GM18873 (cell line): ENCODE data around the gene JAZF1.

Source experiments
- ATAC-seq: cut with Tn5 transposase; IDR thresholded peaks from one replicate; pipeline ENCODE4 v1.9.1; 2021; ENCODE audit warnings: mild to moderate bottlenecking, moderate library complexity, moderate number of reproducible peaks; ENCODE audit not compliant: unreplicated experiment, low FRiP score

The JAZF1 gene

DNA sequence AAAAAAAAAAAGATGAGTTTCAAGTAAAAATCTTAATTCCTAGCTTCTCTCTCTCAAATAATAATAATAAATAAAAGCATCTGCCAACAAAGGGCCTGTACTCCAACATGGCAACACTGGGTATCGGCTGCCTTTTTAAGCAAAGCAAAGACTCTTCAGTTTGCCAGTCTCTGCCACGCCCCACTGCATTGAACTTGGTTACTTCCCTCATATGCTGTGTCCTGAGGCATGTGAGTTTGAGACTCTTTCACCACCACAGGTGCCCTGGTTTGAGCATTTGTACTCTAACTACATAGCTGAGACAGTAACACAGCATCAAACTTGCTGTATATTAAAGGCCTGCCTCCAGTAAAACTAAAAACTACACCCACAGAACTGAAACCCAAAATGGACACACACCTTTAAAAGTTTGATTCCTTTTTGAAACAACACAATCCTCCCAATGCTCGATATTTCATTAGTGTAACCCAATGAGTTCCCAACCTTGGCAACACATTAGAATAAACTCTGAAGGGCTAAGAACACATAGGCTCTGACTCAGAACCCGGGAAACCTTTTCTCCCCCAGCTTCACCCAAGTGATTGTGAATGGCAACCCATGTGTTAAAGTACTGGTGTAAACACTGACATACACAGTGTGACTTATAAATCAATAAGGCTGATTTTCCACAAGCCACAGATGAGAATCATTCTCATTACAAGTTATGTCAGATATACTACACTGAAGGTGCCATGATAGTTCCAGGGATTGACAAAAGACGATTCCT is 12.0 kb downstream of the JAZF1 start:
- no peak for ATAC-seq

DNA sequence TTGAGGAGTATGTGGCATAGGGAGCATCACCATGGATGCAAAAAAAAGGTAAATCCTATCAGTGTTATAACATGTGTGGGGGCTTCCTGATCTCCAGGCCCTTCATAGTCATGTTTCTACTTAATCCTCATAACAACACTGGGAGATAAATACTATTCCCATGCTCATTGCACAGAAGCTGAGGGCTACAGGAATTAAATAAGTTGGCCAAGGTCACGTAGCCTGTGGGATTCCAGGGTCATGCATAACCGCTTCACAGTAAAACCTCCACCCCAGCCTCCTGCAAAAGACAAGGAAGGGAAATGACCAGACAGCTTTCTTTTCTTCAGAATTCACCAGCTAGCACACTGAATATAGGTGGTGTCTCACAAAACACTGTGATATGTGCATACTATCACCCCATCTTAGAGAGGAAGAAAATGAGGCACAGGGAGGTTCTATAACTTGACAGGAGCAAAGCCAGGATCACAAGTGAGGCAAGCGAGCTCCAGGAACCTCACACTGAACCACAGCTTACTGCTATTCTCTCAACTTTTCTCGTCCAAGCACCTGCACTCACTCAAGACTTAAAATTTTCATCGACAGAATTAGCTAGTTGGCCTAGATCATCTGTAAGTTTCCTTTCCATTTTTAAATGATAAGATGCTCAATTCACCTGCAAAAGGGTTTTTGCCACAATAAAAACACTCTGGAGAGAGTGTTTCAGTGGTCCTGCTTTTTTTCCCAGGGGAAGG is 13.4 kb downstream of the JAZF1 start:
- ATAC-seq, result no peak

DNA sequence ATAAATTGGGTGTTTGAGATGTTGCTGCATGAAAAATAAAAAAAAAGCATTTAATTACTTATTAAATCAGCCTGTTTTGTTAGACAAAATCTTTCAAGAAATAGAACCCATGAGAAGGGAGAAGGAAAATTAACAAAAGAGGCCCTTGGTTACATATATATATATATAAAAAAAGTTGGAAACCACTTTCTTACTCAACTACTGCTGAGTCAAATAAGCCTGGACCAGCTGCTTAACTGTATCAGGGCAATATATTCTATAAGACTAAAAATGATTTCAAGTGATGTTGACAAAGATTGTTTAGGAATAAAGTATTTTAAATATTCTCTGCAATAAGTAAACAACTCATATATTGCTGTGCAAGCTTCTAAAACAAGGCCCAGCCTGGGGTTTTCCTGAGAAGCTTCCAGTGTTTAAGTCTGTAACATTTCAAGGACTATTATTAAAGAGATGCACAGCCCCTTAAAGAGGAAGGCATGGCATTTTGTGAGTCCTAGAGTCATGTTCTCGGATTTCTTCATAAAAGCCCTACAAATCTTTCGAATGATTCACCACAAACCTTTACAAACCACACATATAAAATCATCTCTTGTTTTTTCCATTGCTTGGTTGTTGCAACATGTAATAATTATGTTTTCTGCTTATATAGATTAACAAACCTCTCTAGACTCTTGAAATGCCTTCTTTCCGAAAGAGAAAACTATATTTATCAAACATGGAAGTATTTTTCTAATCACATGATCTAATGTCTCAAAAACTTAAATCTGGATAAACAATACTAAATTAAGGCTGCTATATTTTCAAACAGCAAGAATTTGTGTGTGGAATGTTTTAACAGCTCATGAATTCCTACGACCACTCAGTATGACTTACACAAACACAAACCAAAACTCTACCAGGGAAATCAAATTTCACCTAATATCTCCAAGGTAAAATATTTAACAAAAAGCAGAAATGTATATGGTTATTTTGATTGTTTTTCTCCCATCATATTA is 14.3 kb downstream of the JAZF1 start:
- ATAC-seq, result no peak

DNA sequence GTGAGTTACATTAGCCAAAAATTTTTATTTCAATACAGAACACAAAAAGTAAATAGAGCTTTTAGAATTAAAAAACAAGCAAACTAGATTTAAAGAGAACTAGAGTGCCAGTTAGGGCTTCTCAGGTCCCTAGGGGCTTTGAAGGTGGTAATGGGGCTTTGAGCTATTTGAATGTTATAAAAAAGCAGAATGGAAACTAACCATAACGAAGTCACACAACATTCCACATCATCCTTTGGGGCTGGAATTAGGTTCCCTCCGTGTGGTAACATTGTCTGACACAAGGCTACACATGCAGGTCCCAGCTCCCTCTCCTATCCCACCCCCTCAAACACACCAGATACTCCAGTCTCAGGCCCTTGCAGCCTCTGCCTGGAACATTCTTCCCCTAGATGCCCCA is 15.3 kb downstream of the JAZF1 start:
- ATAC-seq, result no peak

DNA sequence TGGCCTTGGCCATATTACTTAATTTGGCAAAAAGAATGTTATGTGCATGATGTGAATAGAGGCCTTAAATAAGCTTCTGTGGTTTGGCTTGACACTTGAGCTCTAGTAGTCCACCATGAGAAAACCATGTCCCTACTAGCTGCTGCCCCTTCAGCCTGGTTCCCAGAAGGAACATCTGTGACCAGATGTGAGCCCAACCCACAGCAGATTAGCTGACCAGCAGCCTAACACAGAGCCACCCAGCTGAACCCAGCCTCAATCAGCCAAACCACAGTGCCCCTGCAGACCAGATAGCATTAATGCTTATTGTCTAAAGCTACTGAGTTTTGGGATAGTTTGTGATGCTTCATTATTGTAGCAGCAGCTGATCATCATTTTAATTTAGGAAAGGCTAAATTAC is 16.6 kb downstream of the JAZF1 start:
- no peak for ATAC-seq

GRCh38 chr7:28161331-28161730 is 19.3 kb downstream of the JAZF1 start:
- ATAC-seq, result no peak

DNA sequence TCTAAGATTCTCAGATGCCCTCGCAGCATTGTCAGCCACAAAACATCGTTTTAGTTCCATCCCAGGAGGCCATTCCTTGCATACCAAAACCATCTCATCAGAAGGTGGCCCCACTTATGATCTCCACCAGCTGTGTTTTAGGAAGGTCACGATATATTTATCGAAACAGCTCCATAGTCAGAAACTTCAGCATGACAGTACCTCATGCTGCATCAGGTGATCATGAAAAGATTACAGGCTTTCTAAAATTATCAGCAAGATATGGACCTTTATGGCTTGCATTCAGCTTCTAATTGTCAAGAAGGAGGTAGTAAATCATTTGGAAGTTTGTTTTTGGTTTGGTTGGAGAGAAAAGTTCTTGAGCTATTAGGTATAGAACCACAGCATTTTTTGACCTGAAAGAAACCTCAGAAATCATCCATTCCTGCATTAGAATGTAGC is 20.0 kb downstream of the JAZF1 start:
- ATAC-seq, result no peak

DNA sequence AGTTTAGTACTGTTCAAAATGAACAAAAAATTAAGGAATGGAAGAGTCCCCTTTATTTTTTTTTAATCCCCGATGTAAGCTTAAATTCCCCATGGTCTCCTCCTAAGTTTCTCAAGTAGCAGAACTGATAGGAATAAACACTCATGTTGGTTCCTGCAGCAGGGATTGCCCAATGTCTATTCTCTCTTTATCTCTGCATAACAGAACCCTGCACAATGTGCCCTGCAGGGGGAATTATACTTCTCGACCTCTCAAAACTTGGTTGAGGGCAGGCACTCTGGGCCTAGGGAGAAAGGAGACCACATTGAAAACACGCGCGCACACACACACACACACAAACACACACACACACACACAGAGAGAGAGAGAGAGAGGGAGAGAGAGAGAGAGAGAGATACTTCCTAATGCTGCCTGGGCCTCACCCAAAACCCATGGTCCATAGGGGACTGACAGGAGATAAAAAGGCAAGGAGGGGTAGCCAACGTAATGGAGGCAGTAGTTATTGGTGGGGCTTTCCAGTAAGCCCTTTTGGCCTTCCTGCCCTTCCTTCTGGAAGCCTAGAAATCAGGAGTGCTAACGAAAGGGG is 22.7 kb downstream of the JAZF1 start:
- ATAC-seq, result no peak

DNA sequence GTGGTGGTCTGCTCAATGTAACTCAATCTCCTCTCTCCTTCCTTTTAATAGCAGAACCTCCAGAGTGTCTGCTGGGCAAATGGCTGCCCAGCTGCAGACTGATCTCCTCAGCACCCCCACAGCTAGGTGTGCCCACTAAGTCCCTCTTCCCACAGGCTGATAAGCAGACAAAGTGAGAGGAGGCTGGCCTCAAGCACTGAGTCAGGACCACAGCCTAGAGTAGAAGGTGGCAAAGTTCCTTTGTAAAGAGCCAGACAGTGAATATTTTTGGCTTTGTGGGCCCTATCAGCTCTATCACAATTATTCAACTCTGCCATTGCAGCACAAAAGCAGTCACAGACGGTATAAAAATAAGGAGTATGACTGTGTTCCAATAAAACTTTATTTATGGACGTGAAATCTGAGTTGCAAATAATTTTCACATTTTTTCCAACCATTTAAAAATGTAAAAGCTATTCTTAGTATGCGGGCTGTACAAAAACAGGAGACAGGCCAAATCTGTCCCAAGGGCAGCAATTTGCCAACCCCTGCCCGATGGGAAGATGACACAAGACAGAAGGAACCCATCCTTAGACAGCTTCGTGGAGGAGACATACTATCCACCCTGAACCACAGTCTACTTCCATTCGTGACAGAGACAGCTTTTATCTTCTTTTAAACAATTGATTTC is 23.4 kb downstream of the JAZF1 start:
- no peak for ATAC-seq

DNA sequence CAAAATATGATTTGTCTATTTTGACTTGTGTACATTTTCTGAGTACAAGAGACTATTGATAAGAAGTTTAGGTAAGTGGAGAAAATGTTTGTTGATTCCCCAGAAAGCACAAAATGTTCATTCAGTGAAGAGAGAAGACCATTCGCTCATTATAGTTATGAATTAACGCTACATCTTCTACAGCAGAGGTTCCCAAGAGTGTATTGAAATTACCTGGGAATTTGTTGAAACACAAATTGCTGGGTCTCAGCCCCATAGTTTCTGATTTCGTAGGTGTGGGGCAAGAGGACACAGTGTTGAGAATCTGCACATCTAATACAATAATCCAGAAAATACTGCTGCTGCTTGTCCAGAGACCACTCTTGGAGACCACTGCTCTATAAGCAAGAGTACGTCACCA is 24.2 kb downstream of the JAZF1 start:
- ATAC-seq, result no peak

DNA sequence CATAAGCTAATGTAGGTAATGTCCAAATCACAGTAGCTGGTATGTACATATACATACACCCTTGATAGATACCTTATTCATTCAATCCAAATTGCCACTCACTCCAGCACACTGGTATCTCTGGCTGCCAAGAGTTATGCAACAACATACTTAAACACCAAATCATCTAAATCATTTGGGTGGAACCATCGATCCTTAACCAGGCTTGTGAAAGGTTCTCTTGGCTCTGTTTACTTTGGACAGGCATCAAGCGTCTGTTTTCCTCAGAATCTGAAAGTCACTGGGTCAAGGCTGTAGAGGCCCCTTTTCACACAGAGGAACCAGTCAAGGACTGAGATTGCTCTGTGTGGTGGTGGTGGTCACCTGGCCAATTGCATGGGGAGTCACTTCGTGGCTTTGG is 24.6 kb downstream of the JAZF1 start:
- no peak for ATAC-seq

GRCh38 chr7:28155019-28155660 is 25.5 kb downstream of the JAZF1 start:
- ATAC-seq, result peak; percentile 69

GRCh38 chr7:28152594-28152993 is 28.0 kb downstream of the JAZF1 start:
- ATAC-seq, result no peak

DNA sequence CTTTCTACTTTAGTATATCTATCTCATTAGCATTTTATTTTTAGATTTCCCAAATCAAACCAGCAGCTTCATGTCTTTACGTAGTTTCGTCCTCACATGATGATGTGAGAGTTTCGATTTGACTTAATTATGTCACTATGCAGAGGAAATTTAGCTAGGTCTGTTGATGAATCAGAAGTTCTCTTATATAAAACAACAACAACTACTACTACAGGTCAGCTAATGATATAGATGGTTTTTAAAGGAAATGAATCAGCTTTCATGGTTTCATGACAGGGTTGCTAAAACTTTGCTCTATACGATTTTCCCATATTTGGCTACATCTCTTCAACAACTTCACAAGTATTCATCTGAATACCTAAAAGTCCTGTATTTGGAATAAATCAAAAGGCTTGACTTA is 28.6 kb downstream of the JAZF1 start:
- no peak for ATAC-seq

DNA sequence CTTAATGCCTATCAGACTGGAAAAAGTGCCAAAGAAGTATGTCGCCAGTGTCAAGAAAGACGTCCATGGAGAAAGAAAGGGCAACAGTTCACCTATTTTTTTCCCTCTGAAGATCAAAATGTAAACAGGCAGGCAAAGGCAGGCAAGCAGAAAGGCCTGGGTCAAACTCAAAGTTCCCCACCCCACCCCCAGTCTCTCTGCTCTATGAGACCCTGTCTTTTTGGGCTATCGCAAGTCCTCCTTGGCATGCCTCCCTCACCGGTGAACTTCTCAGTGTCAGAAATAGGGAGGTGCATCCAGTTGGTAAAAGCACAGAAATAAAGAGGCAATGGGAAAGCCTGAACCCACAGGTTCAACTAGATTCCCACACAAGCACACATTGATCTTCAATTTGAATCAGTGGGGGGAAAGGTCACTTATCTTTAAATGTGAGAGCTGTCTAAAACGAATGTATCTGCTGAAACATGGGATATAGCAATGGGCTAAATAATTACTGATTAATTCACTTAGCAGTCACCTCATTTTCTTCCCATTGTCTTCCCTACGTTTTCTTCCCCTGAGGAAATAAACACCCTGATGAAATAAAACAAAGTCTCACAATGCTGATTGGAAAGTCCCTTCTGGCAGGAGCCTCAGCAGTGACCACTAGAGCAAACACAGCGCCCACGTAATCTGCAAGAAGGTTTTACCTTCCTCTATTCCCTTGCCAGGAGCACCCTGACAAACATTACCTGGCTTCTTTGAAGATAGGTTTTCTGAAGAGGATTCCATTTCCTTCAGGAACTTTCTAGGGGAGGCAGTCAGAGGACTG is 31.1 kb downstream of the JAZF1 start:
- no peak for ATAC-seq

GRCh38 chr7:28145931-28146330 is 34.7 kb downstream of the JAZF1 start:
- ATAC-seq, result no peak

GRCh38 chr7:28145090-28145626 is 35.4 kb downstream of the JAZF1 start:
- ATAC-seq, result no peak

DNA sequence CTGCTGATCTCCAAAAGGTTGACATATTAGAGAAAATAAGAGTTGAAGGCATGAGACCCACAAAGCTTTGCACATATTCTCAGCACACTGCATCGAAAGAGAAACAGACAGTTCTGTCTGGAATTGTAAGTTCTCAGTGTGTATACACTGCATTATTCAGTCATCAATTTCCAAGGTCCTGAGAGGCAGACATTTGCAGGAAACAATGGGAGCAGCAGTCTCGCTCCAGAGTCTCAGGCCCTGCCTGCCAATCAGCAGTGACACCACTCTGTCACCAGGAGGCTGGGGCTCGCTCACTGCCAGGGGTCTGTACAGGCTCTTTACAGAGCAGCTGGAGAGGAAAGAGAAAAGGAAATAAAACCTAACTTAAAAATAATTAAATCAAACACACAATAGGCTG is 36.3 kb downstream of the JAZF1 start:
- no peak for ATAC-seq
